A549 (cell line): ENCODE data around the gene PPRC1. TPM values are rescaled to one million over a fixed set of nuclear protein-coding genes. Genes with fewer than 3 reads are reported as not detected.
A peak's percentile ranks its signal among the peaks of the same experiment; 100 is the strongest.

Source experiments
- ATAC-seq, 2 experiments: fragments of 200-7000 bp in 1 of 2; fragments of >200 bp in 1 of 2; cut with Nextera tagmentation in 1 of 2; cut with Tn5 transposase in 1 of 2; 3 replicates each; pipeline versions ENCODE4 v1.8.0 to v1.9.1; 2018 to 2020; ENCODE audit warnings: mild to moderate bottlenecking in 1 of 2, moderate library complexity in 1 of 2
- CTCF ChIA-PET: fragments of 300-600 bp; sonication (Branson Sonifier 250); formaldehyde crosslinking; extraction: SDS; loops from one replicate; lab custom pipeline; 2021; ENCODE audit warnings: antibody characterized with exemption, inconsistent platforms; lab: Yijun Ruan, JAX
- POLR2A ChIA-PET: fragments of 350-600 bp; formaldehyde crosslinking; extraction: SDS; loops from one replicate; lab custom pipeline; 2021; ENCODE audit warnings: antibody characterized with exemption, inconsistent platforms; lab: Yijun Ruan, JAX
- DNase-seq, 2 experiments: peaks; one replicate each; pipeline versions ENCODE4 v3.0.0 to v3.0.0-alpha.2; 2011 to 2016; ENCODE audit warnings: low read depth in 1 of 2, low spot score in 1 of 2
- FAIRE-seq: peaks from 2 replicates; lab custom pipeline; 2011; peaks lifted over from hg19 to GRCh38; lab: Jason Lieb, UNC
- H3K27ac ChIP-seq, 2 experiments: fragments of >200 bp; sonication (Bioruptor Twin); formaldehyde crosslinking; 3 replicates each; pipeline ENCODE4 v1.5.1; 2016 to 2017
- H3K4me1 ChIP-seq: fragments of >200 bp; sonication (Bioruptor Twin); formaldehyde crosslinking; 3 replicates; pipeline ENCODE4 v1.6.1; 2016
- H3K4me2 ChIP-seq: fragments of >200 bp; sonication (Bioruptor Twin); formaldehyde crosslinking; 3 replicates; pipeline ENCODE4 v1.6.1; 2016
- H3K4me3 ChIP-seq: fragments of >200 bp; sonication (Bioruptor Twin); formaldehyde crosslinking; 3 replicates; pipeline ENCODE4 v1.5.1; 2016
- H3K9me3 ChIP-seq: fragments of >200 bp; sonication (Bioruptor Twin); formaldehyde crosslinking; 3 replicates; pipeline ENCODE4 v1.6.1; 2016
- BCL3 ChIP-seq: fragments of >200 bp; sonication (Bioruptor Twin); formaldehyde crosslinking; IDR thresholded peaks from 3 replicates; pipeline ENCODE4 v1.6.1; 2016
- CBX2 ChIP-seq: fragments of 200-600 bp; sonication (generic); IDR thresholded peaks from 2 replicates; pipeline ENCODE4 v1.6.1; 2016; ENCODE audit warnings: low read depth, mild to moderate bottlenecking, borderline replicate concordance
- CBX8 ChIP-seq: fragments of 200-600 bp; sonication (generic); IDR thresholded peaks from 2 replicates; pipeline ENCODE4 v1.6.1; 2016
- CHD4 ChIP-seq: fragments of 200-600 bp; sonication (generic); IDR thresholded peaks from 2 replicates; pipeline ENCODE4 v1.6.1; 2016; ENCODE audit warnings: antibody characterized with exemption, mild to moderate bottlenecking, borderline replicate concordance
- CTCF ChIP-seq: fragments of >200 bp; sonication (Bioruptor Twin); formaldehyde crosslinking; IDR thresholded peaks from 3 replicates; pipeline ENCODE4 v1.5.1; 2016
- EHF ChIP-seq: fragments of 250-450 bp; sonication (Bioruptor Pico); IDR thresholded peaks from 2 replicates; pipeline ENCODE4 v1.5.0; 2020; ENCODE audit warnings: mild to moderate bottlenecking
- EP300 ChIP-seq, 2 experiments: fragments of >200 bp; sonication (Bioruptor Twin); formaldehyde crosslinking; IDR thresholded peaks; 2 replicates in 1 of 2; 3 replicates in 1 of 2; pipeline ENCODE4 v1.6.1; 2016 to 2017
- ESRRA ChIP-seq: fragments of 150-350 bp; IDR thresholded peaks from 2 replicates; pipeline ENCODE4 v1.6.1; 2014; ENCODE audit warnings: mild to moderate bottlenecking, low read length, borderline replicate concordance
- FOXS1 ChIP-seq: fragments of 250-450 bp; sonication (Bioruptor Pico); IDR thresholded peaks from 2 replicates; pipeline ENCODE4 v1.5.0; 2020; ENCODE audit warnings: mild to moderate bottlenecking, moderate library complexity
- HEYL ChIP-seq: fragments of 250-450 bp; sonication (Bioruptor Pico); IDR thresholded peaks from 2 replicates; pipeline ENCODE4 v1.8.0; 2021; ENCODE audit warnings: mild to moderate bottlenecking, moderate library complexity
- HMGXB4 ChIP-seq: fragments of 250-450 bp; sonication (Bioruptor Pico); IDR thresholded peaks from 2 replicates; pipeline ENCODE4 v1.5.0; 2021; ENCODE audit warnings: mild to moderate bottlenecking, moderate library complexity, borderline replicate concordance
- HOXA7 ChIP-seq: fragments of 250-450 bp; sonication (Bioruptor Pico); IDR thresholded peaks from 2 replicates; pipeline ENCODE4 v1.5.0; 2020; ENCODE audit warnings: mild to moderate bottlenecking, moderate library complexity
- HOXB13 ChIP-seq: fragments of 250-450 bp; sonication (Bioruptor Pico); IDR thresholded peaks from 2 replicates; pipeline ENCODE4 v1.5.0; 2020; ENCODE audit warnings: low read depth, mild to moderate bottlenecking, moderate library complexity
- HOXB5 ChIP-seq: fragments of 250-450 bp; sonication (Bioruptor Pico); IDR thresholded peaks from 2 replicates; pipeline ENCODE4 v1.5.0; 2020; ENCODE audit warnings: mild to moderate bottlenecking, moderate library complexity
- JUN ChIP-seq, 2 experiments: fragments of >200 bp; sonication (Bioruptor Twin); formaldehyde crosslinking; IDR thresholded peaks; 2 replicates in 1 of 2; 3 replicates in 1 of 2; pipeline ENCODE4 v1.6.1; 2016 to 2017
- KDM5A ChIP-seq: fragments of 200-600 bp; sonication (generic); IDR thresholded peaks from 2 replicates; pipeline ENCODE4 v1.6.1; 2016; ENCODE audit warnings: antibody characterized with exemption, mild to moderate bottlenecking
- MAX ChIP-seq: IDR thresholded peaks from 2 replicates; pipeline ENCODE4 v1.6.1; 2012
- MAZ ChIP-seq: fragments of 150-350 bp; IDR thresholded peaks from 2 replicates; pipeline ENCODE4 v1.6.1; 2014; ENCODE audit warnings: antibody characterized with exemption, low read depth, low read length, borderline replicate concordance
- MYC ChIP-seq: IDR thresholded peaks from 2 replicates; pipeline ENCODE4 v1.6.1; 2012; ENCODE audit warnings: mild to moderate bottlenecking, inconsistent platforms, low read length, improper control_type of control experiment, borderline replicate concordance
- POLR2AphosphoS2 ChIP-seq: conservative IDR thresholded peaks from 2 replicates; pipeline ENCODE4 v1.6.1; 2012; ENCODE audit warnings: low read length, improper control_type of control experiment, inconsistent platforms
- RCOR1 ChIP-seq: fragments of 150-350 bp; IDR thresholded peaks from 2 replicates; pipeline ENCODE4 v1.6.1; 2014; ENCODE audit warnings: antibody characterized with exemption, low read length, low read depth
- RNF2 ChIP-seq: fragments of 200-600 bp; sonication (generic); IDR thresholded peaks from 2 replicates; pipeline ENCODE4 v1.6.1; 2016; ENCODE audit warnings: low read depth, mild to moderate bottlenecking, antibody characterized with exemption, moderate library complexity, borderline replicate concordance
- SMC3 ChIP-seq: fragments of >200 bp; sonication (Bioruptor Twin); formaldehyde crosslinking; IDR thresholded peaks from 3 replicates; pipeline ENCODE4 v1.6.1; 2018; ENCODE audit warnings: inconsistent platforms
- ZFP36 ChIP-seq: fragments of 450-650 bp; IDR thresholded peaks from 2 replicates; pipeline ENCODE4 v1.6.1; 2014; ENCODE audit warnings: borderline replicate concordance; ENCODE audit not compliant: partially characterized antibody
- WGBS: methylation state at CpG from one replicate; pipeline ENCODE4 v1.1.6; 2017; ENCODE audit errors: missing lambda C conversion rate; 5-methylcytosine and 5-hydroxymethylcytosine counted together
- polyA plus RNA-seq, 4 experiments: library from polyadenylated mRNA; depleted of rRNA in 3 of 4; stranded (reverse); fragments of >200 nt; fragmentation: RNase III in 1 of 4; extraction: RNeasy Plus Mini Kit Qiagen cat#74134 plus additional on column Dnase treatment in 1 of 4; gene quantifications; 2 replicates in 3 of 4; 3 replicates in 1 of 4; pipeline ENCODE4 v1.2.3, GENCODE V29; 2011 to 2017

The PPRC1 gene
- polyA plus RNA-seq, 2 of the 4 experiments (the other 2 are of a cell fraction) = 27.0 to 44.1 TPM

- CTCF ChIA-PET = interaction anchor here (0.9 to 8.7 kb wide), 6 partner anchors 11 to 282 kb away, joined by 3 to 55 read pairs (median 5); no protein-coding TSS in a partner anchor
- TF ChIP-seq POLR2AphosphoS2 = no peak
- no peak for TF ChIP-seq MAZ
- TF ChIP-seq ZFP36 = no peak
- no peak for TF ChIP-seq CBX2
- TF ChIP-seq HOXA7 = no peak
- no peak for TF ChIP-seq HMGXB4 (CRISPR knock-in tag)
- no peak for TF ChIP-seq CBX8
- TF ChIP-seq RNF2 = no peak
- no peak for TF ChIP-seq EHF (CRISPR knock-in tag)
- no peak for TF ChIP-seq EP300 (IDR thresholded peaks at IDR 0.05)
- no peak for TF ChIP-seq HOXB13
- TF ChIP-seq HOXB5 = no peak
- TF ChIP-seq KDM5A = no peak
- TF ChIP-seq HEYL (CRISPR knock-in tag) = no peak
- TF ChIP-seq, all 56 proteins: peak for 0
- Histone ChIP-seq H3K4me2 (peak overlapping the region; percentile 97), H3K4me3 (no peak overlapping the region), H3K4me1 (peaks cover 73% of the 10 kb centered on the region), H3K27ac (peak overlapping the region; percentile 85 to 98), H3K9me3 (no peaks in the 10 kb centered on the region)
- ATAC-seq (no peak), DNase-seq (no peak), FAIRE-seq (no peak)
- WGBS = 92% methylated on average over 1 of the region's 1 CpG
- POLR2A ChIA-PET = interaction anchor here (0.6 kb wide), 1 partner anchor 37 kb away, joined by 4 read pairs; no protein-coding TSS in a partner anchor
These were observed 16.2 kb upstream of the PPRC1 start for GRCh38 chr10:102116656-102117055.

- peak in 1 of 2 experiments; percentile 53 for DNase-seq
- POLR2A ChIA-PET = no interaction called here
- H3K27ac ChIP-seq = peak overlapping the region; percentile 85 to 98
- 37% methylated on average over 12 of the region's 12 CpGs for WGBS
- peak; percentile 1; a peak in 2 of 6 replicates for ATAC-seq
- H3K4me1 ChIP-seq = peaks cover 70% of the 10 kb centered on the region
- peak overlapping the region; percentile 97 for H3K4me2 ChIP-seq
- H3K9me3 ChIP-seq = no peaks in the 10 kb centered on the region
- H3K4me3 ChIP-seq = no peak overlapping the region
- FAIRE-seq = no peak
- CTCF ChIA-PET = interaction anchor here (0.9 to 8.7 kb wide), 7 partner anchors 10 to 282 kb away, joined by 3 to 55 read pairs (median 5); no protein-coding TSS in a partner anchor
- TF ChIP-seq KDM5A = no peak
- peak; percentile 35; the same call in 1 of the 2 replicates for TF ChIP-seq MAX
- TF ChIP-seq, all 56 proteins: peak for 1
These were observed 15.3 kb upstream of the PPRC1 start for GRCh38 chr10:102117391-102118159.

- ATAC-seq = no peak; a peak in 1 of 6 replicates
- WGBS = 38% methylated on average over 6 of the region's 6 CpGs
- Histone ChIP-seq H3K4me2 (peak overlapping the region; percentile 97), H3K27ac (peak overlapping the region; percentile 85 to 98), H3K9me3 (no peaks in the 10 kb centered on the region), H3K4me3 (peak overlapping the region; percentile 97), H3K4me1 (peaks cover 57% of the 10 kb centered on the region)
- ChIA-PET POLR2A (interaction anchor here (0.9 to 1.0 kb wide), 2 partner anchors 9 to 33 kb away, joined by 3 to 4 read pairs; partner anchors contain the start of gene NOLC1), CTCF (interaction anchor here (0.6 to 3.5 kb wide), 5 partner anchors 9 to 51 kb away, joined by 4 to 15 read pairs (median 7); partner anchors contain the start of gene PPRC1)
- no peak for TF ChIP-seq BCL3
- TF ChIP-seq MYC = no peak
- no peak for TF ChIP-seq CHD4
- TF ChIP-seq CTCF = no peak
- no peak for TF ChIP-seq FOXS1 (CRISPR knock-in tag)
- no peak for TF ChIP-seq ESRRA
- no peak for TF ChIP-seq SMC3
- no peak for TF ChIP-seq EP300 (IDR thresholded peaks at IDR 0.05)
- TF ChIP-seq HOXB5 = no peak
- no peak for TF ChIP-seq CBX8
- TF ChIP-seq RCOR1 = no peak
- no peak for TF ChIP-seq JUN (IDR thresholded peaks at IDR 0.05)
- TF ChIP-seq RNF2 = no peak
- DNase-seq = no peak
- no peak for FAIRE-seq
These were observed 14.0 kb upstream of the PPRC1 start for GRCh38 chr10:102118867-102119266.
